HG03575 (cell line): ENCODE measurements around the gene MOSPD3.

Experiments used
- ATAC-seq: cut with Tn5 transposase; IDR thresholded peaks from one replicate; pipeline ENCODE4 v1.9.1; 2021; ENCODE audit not compliant: unreplicated experiment, insufficient number of reproducible peaks, low FRiP score; ENCODE audit errors: extremely low read depth

MOSPD3 gene

DNA sequence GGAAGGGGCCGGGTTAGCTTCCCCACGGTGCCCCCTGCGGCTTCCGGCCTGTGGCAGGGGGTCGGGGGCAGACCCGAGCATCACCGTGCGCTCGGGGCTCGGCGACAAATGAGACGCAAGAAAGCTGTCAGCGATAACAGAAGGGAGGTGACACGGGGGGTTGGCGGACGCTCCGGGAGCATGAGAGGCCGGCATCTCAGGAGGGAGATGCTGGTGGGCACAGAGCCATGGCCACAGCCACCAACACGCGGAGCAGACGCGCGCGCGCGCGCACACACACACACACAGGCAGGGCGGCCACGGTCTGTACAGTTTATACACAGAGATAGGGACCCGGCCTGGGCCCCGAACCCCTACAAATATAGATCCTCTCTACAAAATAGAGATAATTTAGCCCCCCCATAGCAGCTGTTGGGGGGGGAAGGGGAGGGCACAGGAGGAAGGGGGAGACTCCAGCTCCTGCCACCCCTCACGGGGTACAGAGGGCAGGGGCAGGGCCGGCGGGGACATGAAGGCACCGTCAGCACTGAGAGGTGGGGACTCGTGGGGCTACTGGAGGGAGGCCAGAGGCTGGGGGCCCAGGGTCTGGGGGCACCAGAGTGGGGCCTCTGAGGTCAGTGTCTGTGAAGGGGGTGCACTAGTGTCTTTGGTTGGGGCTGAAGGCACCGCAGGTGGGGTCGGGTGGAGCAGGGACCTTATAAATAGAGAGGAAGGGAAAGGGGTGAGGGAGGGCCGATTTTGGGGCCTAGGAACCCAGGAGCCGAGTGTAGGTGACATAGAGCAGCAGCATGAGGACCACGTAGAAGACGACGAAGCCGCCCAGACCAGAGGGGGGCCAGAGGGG lies 37.8 kb upstream of the MOSPD3 start:
- no peak for ATAC-seq

DNA sequence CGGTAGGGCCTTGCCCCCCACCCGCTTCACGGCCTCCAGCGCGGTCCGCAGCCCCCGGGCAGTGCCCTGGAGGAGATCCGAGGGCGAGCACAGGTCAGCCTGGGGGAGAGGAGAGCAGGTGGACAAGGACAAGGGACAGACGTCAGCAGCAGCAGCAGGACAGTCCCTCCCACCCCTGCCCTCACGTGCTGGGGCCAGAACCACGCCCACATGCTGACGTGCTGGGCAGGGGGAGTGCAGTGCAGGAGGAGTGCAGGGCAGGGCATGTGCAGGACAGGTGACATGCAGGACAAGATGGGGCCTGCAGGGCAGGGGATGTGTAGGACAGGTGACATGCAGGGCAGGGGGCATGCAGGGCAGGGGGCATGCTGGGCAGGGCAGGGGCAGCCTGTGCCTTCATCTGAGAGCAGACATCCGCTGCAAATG lies 37.1 kb upstream of the MOSPD3 start:
- ATAC-seq: no peak

DNA sequence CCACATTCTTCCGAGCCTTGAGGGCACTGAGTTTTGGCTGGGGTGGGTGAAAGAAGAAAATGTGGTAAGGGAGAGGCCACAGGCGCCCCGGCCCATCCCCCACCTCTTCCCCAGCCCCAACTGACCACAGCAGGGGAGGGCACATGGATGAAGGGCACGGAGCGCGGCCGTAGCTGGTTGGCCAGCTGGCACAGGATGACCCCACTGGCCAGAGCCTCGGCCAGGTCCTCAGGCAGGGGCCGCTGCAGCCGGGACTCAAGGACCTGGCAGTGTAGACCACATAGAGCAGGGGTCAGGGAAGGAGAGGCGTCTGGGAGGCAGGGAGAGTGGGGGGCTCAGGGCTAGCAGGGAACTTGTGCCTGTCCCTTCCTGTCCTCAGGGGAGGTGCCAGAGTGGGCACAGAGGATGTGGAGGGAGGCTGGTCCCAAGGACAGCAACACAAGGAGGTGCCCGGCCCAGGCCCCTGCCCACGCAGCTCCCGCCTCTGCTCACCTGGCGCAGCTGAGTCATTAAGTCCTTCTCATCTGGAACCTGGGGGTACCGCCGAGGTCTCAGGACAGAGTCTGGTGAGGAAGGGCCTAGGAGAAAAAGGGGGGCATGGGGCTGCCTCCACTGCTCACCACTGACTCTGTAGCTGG lies 36.5 kb upstream of the MOSPD3 start:
- no peak for ATAC-seq

DNA sequence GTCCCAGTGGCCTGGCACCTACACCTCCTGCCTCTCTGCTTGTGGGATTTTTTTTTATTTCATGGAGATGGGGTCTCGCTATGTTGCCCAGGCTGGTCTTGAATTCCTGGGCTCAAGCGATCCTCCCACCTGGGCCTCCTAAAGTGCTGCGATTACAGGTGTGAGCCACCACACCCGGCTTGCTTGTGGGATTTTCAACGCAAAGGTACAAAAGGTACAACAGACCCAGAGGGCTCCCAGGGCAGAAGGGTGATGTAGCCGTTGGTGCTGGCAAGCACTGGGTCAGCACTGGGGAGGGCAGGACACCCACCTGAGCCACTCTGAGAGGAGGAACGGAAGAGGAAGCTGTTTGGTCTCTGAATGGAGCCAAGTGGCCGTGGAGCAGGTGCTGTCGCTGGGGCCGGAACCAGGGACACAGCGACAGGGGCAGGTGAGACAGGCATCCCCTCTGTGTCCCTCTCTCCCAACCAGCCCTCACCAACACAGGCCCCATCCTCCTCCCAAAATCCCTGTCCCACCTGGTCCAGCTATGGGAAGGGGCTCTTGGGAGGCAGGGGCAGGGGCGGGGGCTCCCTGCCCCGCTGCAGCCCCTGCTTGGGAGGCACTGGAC lies 35.9 kb upstream of the MOSPD3 start:
- ATAC-seq: no peak

DNA sequence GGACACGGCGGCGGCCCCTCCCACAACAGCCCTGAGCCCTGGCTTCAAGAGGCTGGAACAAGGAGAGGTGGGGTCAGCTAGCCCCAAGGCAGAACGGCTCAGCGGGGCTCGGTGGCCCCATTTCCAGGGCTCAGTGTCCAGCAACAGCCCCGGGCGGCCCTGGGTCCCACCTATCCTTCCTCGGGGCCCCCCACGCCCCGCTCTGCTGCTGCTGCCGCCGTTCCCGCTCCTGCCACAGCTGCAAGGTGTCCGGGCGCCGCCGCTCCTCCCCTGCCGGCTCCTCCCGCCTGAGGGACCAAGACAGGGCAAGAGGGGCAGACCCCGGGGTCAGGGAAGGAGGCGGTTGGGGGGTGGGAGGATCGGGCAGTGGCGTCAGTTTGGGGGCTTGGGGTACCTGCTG lies 35.2 kb upstream of the MOSPD3 start:
- ATAC-seq: no peak

DNA sequence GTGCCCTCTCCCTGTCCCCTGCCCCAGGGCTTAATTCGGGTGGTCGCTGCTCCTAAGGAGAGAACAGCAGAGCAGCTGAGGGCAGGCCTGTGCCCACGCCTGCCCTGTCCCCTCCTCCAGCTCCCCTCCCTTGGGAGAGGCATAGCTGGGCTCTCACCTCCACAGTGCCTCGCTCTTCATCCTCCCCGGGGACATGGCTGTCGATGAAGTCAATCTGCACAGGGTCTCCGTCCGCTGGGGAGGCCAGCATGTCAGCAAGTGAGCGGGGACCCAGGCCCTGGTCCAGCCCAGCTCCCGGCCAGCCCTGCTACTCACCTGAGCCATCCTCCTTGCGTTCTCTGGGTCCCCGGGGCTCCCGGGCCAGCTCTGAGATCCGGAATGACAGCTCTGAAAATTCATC lies 34.8 kb upstream of the MOSPD3 start:
- no peak for ATAC-seq

DNA sequence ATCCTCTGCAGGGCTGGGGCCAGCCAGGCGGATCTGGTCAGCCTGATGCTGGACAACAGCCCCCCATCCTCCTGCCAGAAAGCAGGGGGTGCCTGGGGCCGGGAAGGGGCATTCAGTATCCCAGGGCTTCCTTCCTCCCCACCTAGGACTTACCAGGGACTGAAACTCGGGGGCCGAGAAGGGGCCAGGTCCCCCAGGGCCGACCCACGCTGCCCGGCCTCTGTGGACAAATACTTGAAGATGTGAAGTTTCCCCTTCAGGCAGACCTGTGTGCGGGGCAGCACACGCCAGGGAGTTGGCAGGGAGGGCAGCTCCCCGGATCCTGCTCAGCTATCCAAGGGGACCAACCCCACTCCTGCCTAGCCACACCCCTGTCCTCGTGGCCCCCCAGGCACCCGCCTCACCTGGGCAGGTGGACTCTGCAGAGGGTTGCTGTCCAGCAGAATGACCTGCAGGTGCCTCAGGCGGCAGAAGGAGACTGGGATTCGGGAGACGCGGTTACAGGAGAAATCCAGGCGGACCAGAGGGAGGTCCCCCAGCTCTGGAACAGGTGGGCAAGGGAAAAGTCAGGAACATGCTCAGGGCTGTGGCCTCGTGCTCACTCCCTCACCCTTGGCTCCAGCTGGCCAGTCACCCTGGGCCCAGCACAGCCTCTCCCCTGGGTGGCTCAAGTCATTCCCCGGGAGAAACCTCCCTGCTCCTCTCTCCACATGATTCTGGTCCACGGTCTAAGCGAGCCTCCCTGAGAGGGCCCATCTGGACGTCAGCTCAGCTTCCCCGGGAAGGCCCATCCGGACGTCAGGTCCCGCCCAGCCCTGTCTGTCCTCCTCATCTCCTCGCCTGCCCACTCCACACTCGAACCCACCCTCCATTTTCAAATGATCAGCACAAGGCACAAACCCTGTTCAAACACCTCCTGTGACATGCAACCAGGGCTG lies 33.8 kb upstream of the MOSPD3 start:
- ATAC-seq: no peak

DNA sequence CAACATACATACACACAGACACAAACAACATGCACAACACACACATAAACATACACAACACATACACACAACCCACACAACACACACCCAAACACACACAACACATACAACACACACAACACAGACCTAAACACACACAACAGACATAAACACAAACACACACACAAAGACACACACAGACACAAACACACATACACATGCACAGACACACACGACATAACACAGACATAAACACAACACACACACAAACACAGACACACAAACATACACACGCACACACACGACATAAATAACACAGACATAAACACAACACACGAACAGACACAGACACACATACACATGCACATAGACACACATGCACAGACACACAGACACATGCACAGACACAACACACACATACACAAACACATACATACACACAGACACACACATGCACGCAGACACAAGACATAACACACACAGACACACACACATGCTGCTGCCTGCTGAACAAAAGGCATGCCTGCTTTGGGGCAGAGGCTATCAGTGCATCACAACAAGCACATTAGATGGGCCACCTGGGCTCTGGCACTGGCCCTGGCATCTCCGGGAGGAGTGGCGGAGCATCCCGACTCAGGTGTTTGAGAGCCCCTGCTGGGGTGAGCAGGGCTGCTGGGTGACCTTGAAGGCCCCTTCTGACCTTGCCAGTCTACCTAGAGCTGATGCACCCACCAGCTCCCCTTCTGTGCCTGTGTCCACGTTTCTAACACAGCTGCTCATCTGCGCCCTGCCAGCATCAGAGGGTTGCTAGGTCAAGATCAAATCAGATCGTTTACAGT lies 31.7 kb upstream of the MOSPD3 start:
- ATAC-seq: no peak

DNA sequence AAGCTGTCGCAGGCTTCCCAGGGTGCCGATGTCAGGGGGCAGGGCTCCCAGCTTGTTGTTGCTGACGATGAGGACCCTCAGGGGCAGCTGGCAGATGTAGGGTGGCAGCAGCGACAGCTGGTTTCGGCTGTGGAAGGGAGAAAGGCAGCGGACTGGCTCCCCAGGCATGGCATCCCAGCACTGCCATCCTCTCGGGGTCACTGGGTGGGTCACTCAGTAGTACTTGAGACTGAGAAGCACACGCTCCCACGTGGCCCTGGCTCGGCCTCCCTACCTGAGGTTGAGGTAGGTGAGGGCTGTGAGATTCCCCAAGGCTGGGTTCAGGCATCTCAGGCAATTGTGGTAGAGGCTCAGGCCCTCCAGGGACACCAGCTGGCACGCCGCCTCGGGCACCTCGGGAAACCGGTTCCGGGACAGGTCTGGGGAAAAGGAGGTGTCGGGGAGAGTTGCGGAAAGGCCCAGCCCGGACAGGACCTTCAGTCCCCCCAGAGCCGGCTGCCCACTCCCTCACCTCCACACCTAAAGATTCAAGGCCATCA lies 30.2 kb upstream of the MOSPD3 start:
- ATAC-seq: no peak

DNA sequence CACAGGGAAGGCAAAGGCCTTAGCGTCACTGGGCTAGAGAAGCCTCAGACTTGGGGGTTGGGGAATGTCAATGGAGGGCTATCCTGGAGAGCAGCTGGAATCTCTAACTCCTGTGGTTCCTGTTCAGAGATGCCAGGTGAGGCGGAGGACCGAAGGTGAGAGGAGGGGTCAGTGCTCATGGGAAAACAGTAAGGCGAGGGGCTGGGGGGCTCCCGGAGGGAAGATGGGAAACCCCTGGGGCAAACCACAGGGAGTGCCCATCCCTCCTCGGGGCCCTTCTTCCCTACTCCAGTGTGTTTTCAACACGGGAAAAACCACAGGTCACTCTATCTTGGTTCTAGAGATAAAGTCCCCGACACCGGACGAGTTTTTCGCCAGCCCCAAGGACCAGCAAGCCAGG lies 29.7 kb upstream of the MOSPD3 start:
- no peak for ATAC-seq

DNA sequence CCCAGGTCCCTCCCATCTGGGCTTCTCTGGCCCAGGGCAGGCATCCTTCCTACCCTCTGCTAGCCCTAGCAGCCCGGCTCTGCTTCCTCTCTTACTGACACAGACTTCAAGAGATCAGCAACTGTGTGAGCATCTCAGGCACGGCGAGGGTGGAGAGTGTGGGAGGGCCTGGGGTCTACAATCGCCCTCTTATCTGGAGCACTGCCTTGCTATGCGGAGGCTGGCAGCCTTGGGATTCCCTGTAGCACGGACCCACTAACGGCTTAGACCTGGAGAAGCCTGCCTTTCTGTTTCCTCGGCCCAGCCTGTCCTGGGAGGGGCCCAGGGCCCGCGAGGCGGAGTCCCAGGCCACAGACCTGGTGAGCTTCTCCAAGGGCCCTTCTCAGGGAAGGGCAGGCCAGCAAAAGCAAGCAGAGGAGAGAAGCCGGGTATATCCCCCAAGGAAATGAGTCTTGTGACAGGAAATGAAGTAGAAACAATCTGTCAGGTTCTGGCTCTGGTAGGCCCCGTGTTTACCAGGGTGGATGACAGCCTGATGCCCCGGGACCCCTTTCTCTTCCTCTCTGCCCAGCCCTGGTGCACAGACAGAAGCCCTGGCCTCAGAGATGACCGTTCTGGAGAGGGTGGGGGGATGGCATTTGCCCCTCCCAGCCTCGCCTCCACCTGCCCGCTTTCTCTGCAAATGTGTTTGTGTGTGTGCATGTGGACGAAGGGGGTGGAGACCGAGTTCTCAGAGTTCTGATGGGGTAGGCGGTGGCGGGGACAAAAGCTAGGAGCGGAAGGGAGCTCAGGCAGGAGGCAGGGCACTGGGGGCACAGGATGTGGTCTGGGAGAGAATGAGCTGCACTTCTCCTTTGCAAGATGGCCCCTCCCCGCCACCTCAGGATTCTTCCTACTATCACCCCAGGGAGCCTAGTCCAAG lies 28.9 kb upstream of the MOSPD3 start:
- no peak for ATAC-seq

DNA sequence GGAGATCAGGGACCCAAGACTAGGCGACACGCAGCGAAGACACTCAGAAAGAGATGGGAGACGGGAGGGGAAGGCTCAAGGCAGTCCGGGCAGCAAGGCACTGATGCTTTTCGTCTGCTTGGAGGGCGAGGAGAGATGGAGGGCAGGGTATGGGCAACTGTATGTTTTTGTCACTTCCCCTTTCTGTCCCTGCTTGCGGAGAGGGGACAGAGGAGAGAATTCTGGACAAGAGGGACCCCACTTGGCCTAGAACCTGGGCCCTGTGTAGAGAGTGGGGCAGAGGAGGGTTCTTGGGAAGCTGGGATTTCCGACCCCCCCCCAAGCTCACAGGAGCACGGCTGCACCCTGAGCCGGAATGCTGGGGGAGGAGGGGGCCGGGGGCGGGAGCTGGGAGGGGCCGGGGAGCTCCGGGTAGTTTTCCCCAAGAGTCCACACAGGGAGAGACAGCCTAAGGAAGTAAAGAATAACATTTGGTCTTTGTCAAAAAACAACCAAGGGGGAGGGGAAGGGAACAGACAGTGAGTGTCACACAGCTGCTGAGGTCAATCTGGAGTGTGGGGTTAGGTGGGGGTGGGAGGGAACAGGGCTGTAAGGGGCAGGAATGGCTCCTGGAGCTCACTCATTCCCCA lies 28.2 kb upstream of the MOSPD3 start:
- ATAC-seq: no peak

DNA sequence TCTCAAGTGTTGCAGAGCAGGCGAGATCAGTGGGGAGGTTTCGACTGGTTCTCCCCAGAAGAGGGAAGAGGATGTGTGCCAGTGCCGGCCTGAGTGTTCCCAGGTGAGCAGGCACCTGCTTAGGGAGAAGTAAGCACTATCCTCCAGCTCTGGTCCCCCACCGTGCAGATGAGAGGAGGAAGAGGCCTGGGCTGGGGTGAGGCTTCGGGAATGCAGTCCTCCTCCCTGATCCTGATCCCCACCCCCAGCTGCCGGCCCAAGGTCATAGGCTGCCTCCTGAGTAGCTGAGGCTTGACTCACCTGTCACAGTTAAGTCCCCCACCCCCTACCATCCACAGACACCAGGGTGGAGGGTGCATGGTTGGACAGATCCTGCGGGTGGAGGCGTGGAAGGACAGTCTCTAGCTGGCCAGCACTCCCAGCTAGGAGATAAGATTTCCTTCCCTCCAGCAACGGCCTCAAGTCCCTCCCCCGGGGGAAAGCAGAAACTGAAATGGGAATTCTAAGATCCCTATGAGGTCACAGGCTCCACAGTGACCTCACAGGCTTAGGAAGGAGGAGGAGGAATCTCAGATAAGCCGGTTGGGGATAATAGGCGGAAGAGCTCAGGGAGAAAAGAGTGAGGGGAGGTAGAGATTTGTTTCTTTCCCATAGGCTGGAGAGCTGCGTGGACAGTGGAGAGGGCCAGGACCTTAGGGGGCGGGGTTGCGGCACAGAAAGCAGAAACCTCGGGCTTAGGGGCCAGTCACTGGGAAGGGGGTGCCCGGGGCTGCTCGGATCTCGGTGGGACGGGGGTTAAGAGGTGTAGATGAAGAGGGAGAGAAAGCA lies 27.4 kb upstream of the MOSPD3 start:
- ATAC-seq: no peak

DNA sequence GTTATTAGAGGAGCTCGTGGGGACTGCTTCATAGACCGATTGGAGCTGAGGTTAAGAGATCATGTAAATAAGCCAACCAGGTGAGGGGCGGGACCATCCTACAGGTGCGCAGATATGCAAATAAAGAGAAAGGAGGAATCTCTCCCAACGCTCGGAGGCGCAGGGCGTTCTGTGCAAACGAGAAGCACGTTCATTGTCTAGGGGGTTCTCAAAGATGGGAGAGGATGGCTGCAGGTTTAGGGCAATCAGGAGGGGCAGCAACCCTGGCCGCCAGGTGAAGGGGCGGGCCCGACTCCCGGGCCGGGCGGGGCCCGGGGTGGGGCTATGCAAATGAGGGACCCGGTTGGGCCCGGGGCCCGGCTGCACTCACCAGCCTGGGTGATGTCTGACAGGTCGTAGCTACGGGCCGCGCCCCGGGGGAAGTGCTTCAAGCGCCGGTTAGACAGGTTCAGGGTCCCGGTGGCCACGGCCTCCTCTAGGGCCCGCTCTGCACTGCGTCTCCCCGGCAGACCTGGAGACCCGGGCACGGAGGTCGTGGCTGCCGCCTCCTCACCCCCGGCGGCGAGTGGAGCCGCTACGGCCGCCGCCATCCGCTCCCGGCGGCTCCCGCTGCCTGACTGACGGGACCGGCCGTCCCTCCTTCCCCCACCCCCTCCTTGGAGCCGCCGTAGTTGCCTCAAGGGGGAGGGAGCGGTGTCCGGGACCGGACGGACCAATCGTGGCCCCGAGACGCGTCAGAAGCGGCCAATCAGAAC lies 26.7 kb upstream of the MOSPD3 start, which contains the start of gene LRCH4:
Gene LRCH4, minus strand, starts transcription at position 619 of the 755 bp plus-strand sequence. Its CDS starts 29 bp downstream, at position 590.
- no peak for ATAC-seq
